OCI-LY1 (cell line): Measurements from ENCODE around the gene TRMU.
A peak's percentile ranks its signal among the peaks of the same experiment; 100 is the strongest.

Source experiments
- H2AFZ ChIP-seq: fragments of 200-600 bp; sonication (generic), shearing (Covaris generic); 2 replicates; pipeline ENCODE4 v1.6.0; 2014; ENCODE audit warnings: antibody characterized with exemption, mild to moderate bottlenecking, low read length
- H3F3A ChIP-seq: fragments of 200-600 bp; sonication (generic), shearing (Covaris generic); 2 replicates; pipeline ENCODE4 v1.6.0; 2014; ENCODE audit warnings: mild to moderate bottlenecking, antibody characterized with exemption, low read length, moderate library complexity; ENCODE audit not compliant: insufficient read depth
- H3K27ac ChIP-seq: fragments of 200-600 bp; sonication (generic); 2 replicates; pipeline ENCODE4 v1.5.1; 2014; ENCODE audit warnings: low read length, mixed run types, mild to moderate bottlenecking, low read depth; ENCODE audit not compliant: poor library complexity, severe bottlenecking
- H3K27me3 ChIP-seq: fragments of 200-600 bp; sonication (generic); 2 replicates; pipeline ENCODE4 v1.6.0; 2014; ENCODE audit warnings: antibody characterized with exemption, mild to moderate bottlenecking, low read length, moderate library complexity; ENCODE audit not compliant: insufficient read depth
- H3K36me3 ChIP-seq: fragments of 200-600 bp; sonication (generic); 2 replicates; pipeline ENCODE4 v1.6.1; 2014; ENCODE audit warnings: mild to moderate bottlenecking, antibody characterized with exemption, low read length, moderate library complexity, mixed read lengths; ENCODE audit not compliant: insufficient read depth
- H3K4me1 ChIP-seq: fragments of 200-600 bp; sonication (generic); 2 replicates; pipeline ENCODE4 v1.5.1; 2014; ENCODE audit warnings: mild to moderate bottlenecking, low read length, moderate library complexity; ENCODE audit not compliant: insufficient read depth, severe bottlenecking
- H3K4me2 ChIP-seq: fragments of 200-600 bp; sonication (generic), shearing (Covaris generic); 2 replicates; pipeline ENCODE4 v1.6.1; 2014; ENCODE audit warnings: low read length
- H3K4me3 ChIP-seq: fragments of 200-600 bp; sonication (generic); 2 replicates; pipeline ENCODE4 v1.5.1; 2014; ENCODE audit warnings: low read length, low read depth, mild to moderate bottlenecking, mixed read lengths; ENCODE audit not compliant: poor library complexity, severe bottlenecking
- H3K79me2 ChIP-seq: fragments of 200-600 bp; shearing (Covaris generic); 2 replicates; pipeline ENCODE4 v1.6.1; 2016; ENCODE audit warnings: mixed run types, low read length, mixed read lengths; ENCODE audit not compliant: insufficient read depth
- H3K9ac ChIP-seq: fragments of 200-600 bp; sonication (generic), shearing (Covaris generic); 2 replicates; pipeline ENCODE4 v1.6.1; 2014; ENCODE audit warnings: mild to moderate bottlenecking, low read length, mixed read lengths
- H3K9me2 ChIP-seq: fragments of 200-600 bp; sonication (generic), shearing (Covaris generic); 2 replicates; pipeline ENCODE4 v1.6.1; 2014; ENCODE audit warnings: low read depth, mild to moderate bottlenecking, low read length, mixed read lengths
- H3K9me3 ChIP-seq: fragments of 200-600 bp; shearing (Covaris generic); 2 replicates; pipeline ENCODE4 v1.6.1; 2014; ENCODE audit warnings: low read length, mixed read lengths
- H4K20me1 ChIP-seq: fragments of 200-600 bp; sonication (generic), shearing (Covaris generic); 2 replicates; pipeline ENCODE4 v1.6.0; 2016; ENCODE audit warnings: mild to moderate bottlenecking, low read length; ENCODE audit not compliant: insufficient read depth
- EZH2 ChIP-seq: fragments of 200-600 bp; sonication (generic), shearing (Covaris generic); IDR thresholded peaks from 2 replicates; pipeline ENCODE4 v1.8.0; 2017; ENCODE audit warnings: borderline replicate concordance, mixed run types, mild to moderate bottlenecking, antibody characterized with exemption, low read length, moderate library complexity, mixed read lengths
- TF ChIP-seq, protein P1 (sequence below): fragments of 200-600 bp; sonication (generic), shearing (Covaris generic); IDR thresholded peaks from 2 replicates; pipeline ENCODE4 v1.5.1; 2017; ENCODE audit warnings: mild to moderate bottlenecking, antibody characterized with exemption, low read length, moderate library complexity, mixed read lengths

The TRMU gene

DNA sequence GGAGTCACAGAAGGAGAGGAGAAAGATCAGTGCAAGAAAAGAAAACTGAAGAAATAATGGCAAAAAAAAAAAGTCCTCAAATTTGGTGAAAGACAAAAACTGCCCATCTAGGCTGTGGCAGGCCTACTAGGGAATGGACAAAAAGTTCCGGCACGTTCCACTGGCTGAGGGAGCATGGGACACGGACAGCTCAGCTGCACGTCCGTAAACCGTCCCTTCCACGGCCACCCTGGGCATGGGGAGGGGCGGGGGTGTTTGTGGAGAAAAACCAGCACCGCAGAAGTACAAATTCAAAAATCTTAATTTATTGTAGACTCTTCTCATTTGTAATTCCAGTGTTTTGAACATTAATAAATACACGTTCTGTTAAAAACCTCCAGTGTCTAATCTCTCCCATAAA lies 25.4 kb downstream of the TRMU start:
- H3K27me3 ChIP-seq, result no peaks in the 10 kb centered on the region
- H3K9ac ChIP-seq, result no peak overlapping the region
- no peaks in the 10 kb centered on the region for H3K79me2 ChIP-seq
- TF ChIP-seq EZH2, result no peak
- TF ChIP-seq, protein P1, sequence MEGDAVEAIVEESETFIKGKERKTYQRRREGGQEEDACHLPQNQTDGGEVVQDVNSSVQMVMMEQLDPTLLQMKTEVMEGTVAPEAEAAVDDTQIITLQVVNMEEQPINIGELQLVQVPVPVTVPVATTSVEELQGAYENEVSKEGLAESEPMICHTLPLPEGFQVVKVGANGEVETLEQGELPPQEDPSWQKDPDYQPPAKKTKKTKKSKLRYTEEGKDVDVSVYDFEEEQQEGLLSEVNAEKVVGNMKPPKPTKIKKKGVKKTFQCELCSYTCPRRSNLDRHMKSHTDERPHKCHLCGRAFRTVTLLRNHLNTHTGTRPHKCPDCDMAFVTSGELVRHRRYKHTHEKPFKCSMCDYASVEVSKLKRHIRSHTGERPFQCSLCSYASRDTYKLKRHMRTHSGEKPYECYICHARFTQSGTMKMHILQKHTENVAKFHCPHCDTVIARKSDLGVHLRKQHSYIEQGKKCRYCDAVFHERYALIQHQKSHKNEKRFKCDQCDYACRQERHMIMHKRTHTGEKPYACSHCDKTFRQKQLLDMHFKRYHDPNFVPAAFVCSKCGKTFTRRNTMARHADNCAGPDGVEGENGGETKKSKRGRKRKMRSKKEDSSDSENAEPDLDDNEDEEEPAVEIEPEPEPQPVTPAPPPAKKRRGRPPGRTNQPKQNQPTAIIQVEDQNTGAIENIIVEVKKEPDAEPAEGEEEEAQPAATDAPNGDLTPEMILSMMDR, result no peak
- H3K36me3 ChIP-seq, result peaks cover 24% of the 10 kb centered on the region
- H2AFZ ChIP-seq, result no peak overlapping the region
- H3K9me3 ChIP-seq, result no peaks in the 10 kb centered on the region
- peaks cover 19% of the 10 kb centered on the region for H3K4me1 ChIP-seq
- H3K4me3 ChIP-seq, result no peak overlapping the region
- no peak overlapping the region for H3K4me2 ChIP-seq
- no peak overlapping the region for H3K27ac ChIP-seq
- H3F3A ChIP-seq, result no peaks in the 10 kb centered on the region
- H4K20me1 ChIP-seq, result no peaks in the 10 kb centered on the region
- no peaks in the 10 kb centered on the region for H3K9me2 ChIP-seq

GRCh38 chr22:46361826-46362202 lies 26.3 kb downstream of the TRMU start:
- Histone ChIP-seq H3K9me2 (no peaks in the 10 kb centered on the region), H3K9me3 (no peaks in the 10 kb centered on the region), H4K20me1 (no peaks in the 10 kb centered on the region), H3F3A (no peaks in the 10 kb centered on the region), H3K4me3 (no peak overlapping the region), H3K36me3 (peaks cover 15% of the 10 kb centered on the region), H3K9ac (no peak overlapping the region), H2AFZ (no peak overlapping the region), H3K79me2 (no peaks in the 10 kb centered on the region), H3K4me2 (no peak overlapping the region), H3K4me1 (peaks cover 23% of the 10 kb centered on the region), H3K27me3 (no peaks in the 10 kb centered on the region), H3K27ac (peak overlapping the region; percentile 67)
- TF ChIP-seq, protein P1, result no peak
- no peak for TF ChIP-seq EZH2

DNA sequence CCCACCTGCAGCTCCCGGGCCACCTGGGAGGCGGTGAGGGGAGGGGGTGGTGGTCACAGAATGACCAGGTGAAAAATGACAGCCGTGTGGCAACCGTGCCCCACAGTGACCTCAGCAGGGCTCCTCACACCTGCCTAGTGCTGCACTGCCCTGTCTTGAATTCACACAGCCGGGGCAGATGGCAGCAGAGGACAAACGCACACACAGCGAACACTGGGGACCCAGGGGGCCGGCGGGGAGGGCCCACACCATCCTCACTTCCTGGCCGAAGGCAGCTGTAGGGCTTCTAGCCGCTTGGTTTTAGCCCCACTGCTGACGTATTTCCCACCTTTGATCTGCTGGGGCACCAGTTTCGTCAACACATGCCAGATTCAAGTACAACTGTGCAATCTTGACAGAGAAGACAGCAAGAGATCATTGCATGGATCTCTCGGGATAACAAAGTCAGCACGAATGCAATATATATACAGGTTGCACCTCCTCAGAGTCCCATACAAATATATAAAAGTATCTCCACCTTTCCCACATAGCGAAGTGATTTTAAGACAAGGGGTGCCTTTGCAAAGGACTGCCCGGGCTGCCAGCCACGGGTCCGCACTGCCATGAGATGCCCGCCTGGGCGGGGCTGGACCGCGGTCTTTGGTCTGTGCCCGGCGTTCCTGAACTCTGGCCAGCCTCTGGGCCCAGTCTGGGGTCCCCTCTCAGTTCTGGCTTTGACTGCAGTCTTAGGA lies 26.9 kb downstream of the TRMU start:
- Histone ChIP-seq H3K36me3 (peaks cover 9% of the 10 kb centered on the region), H3K9me3 (no peaks in the 10 kb centered on the region), H3K9ac (no peak overlapping the region), H3K4me1 (peaks cover 28% of the 10 kb centered on the region), H3K4me3 (no peak overlapping the region), H3K79me2 (no peaks in the 10 kb centered on the region), H3K4me2 (no peak overlapping the region), H2AFZ (no peak overlapping the region), H3F3A (no peaks in the 10 kb centered on the region), H3K27ac (peak overlapping the region; percentile 67), H3K9me2 (no peaks in the 10 kb centered on the region), H3K27me3 (no peaks in the 10 kb centered on the region), H4K20me1 (no peaks in the 10 kb centered on the region)
- TF ChIP-seq, protein P1, result peak; percentile 34; the same call in 1 of the 2 replicates
- no peak for TF ChIP-seq EZH2
